Lower lobe of right lung (tissue), 2 donors: ENCODE measurements around the gene C11orf58. TPM values are rescaled to one million over a fixed set of nuclear protein-coding genes. Genes with fewer than 3 reads are reported as not detected.

ENCODE experiments used
- ATAC-seq, 2 donors: fragments of 200-7000 bp; cut with Tn5 transposase; one replicate each; pipeline ENCODE4 v1.9.1; 2020 to 2022; ENCODE audit warnings: mild to moderate bottlenecking in 2 of 2, moderate library complexity in 2 of 2
- DNase-seq: peaks from one replicate; pipeline ENCODE4 v3.0.0-alpha.2; 2020
- H3K27ac ChIP-seq: fragments of 200-600 bp; one replicate; pipeline ENCODE4 v1.8.0; 2022
- H3K27me3 ChIP-seq: fragments of 200-600 bp; one replicate; pipeline ENCODE4 v1.8.0; 2022; ENCODE audit warnings: low read depth
- H3K36me3 ChIP-seq: fragments of 200-600 bp; one replicate; pipeline ENCODE4 v1.8.0; 2022; ENCODE audit warnings: mild to moderate bottlenecking
- H3K4me1 ChIP-seq: fragments of 200-600 bp; one replicate; pipeline ENCODE4 v1.8.0; 2022
- H3K4me3 ChIP-seq: fragments of 200-600 bp; one replicate; pipeline ENCODE4 v1.8.0; 2022; ENCODE audit warnings: mild to moderate bottlenecking
- H3K9me3 ChIP-seq: fragments of 200-600 bp; one replicate; pipeline ENCODE4 v1.8.0; 2022
- intact Hi-C: fragments of 100-400 bp; cut with DNase I; formaldehyde crosslinking; loops from one replicate; pipeline ENCODE4 v1.11.0; 2022
- total RNA-seq: library from RNA; stranded (reverse); fragmentation: NEBNext Ultra II Directional; extraction: Animal tissue kit (Norgen Biotek cat#: 25700); gene quantifications from one replicate; pipeline ENCODE4 v1.2.1, GENCODE V29; 2021
- TF ChIP-seq, protein P1 (sequence below): fragments of 200-600 bp; IDR thresholded peaks from one replicate; pipeline ENCODE4 v1.8.0; 2022; ENCODE audit warnings: antibody characterized with exemption, mild to moderate bottlenecking
- donor health status: DM: no; HTN: yes; CAD: no; lungs with severe emphysema.

C11orf58 gene
- total RNA-seq, 1 donor from 2014 or later = 104 TPM

DNA sequence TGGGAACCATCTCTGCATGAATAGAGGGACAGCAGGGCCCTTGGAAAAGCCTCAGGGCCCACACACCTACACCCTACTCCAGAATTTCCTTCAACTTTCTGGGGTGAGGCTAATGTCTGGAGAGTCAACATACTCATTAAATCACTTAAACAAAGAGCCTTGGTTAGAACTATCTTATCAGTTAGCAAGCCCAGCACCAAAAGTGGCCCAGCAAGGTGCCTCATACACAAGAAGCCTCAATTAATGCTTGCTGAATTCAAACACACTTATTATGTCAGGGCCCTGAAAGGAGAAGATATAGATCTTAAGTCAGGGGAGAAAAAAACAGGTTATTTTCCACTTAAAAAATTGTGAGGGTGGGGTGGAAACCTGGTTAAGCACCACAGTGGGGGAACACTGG, 61.4 kb downstream of the C11orf58 start:
- TF ChIP-seq, protein P1, sequence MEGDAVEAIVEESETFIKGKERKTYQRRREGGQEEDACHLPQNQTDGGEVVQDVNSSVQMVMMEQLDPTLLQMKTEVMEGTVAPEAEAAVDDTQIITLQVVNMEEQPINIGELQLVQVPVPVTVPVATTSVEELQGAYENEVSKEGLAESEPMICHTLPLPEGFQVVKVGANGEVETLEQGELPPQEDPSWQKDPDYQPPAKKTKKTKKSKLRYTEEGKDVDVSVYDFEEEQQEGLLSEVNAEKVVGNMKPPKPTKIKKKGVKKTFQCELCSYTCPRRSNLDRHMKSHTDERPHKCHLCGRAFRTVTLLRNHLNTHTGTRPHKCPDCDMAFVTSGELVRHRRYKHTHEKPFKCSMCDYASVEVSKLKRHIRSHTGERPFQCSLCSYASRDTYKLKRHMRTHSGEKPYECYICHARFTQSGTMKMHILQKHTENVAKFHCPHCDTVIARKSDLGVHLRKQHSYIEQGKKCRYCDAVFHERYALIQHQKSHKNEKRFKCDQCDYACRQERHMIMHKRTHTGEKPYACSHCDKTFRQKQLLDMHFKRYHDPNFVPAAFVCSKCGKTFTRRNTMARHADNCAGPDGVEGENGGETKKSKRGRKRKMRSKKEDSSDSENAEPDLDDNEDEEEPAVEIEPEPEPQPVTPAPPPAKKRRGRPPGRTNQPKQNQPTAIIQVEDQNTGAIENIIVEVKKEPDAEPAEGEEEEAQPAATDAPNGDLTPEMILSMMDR = no peak
- no peaks in the 10 kb centered on the region for H3K9me3 ChIP-seq
- DNase-seq (no peak), ATAC-seq (no peak)
- peaks cover 14% of the 10 kb centered on the region for H3K36me3 ChIP-seq
- no peak overlapping the region for H3K4me3 ChIP-seq
- intact Hi-C loops = no loop called here
- H3K4me1 ChIP-seq = peaks cover 13% of the 10 kb centered on the region
- no peaks in the 10 kb centered on the region for H3K27me3 ChIP-seq
- H3K27ac ChIP-seq = no peak overlapping the region

GRCh38 chr11:16800382-16800781, 61.9 kb downstream of the C11orf58 start:
- no peaks in the 10 kb centered on the region for H3K9me3 ChIP-seq
- DNase-seq = no peak
- intact Hi-C loops = no loop called here
- no peak overlapping the region for H3K27ac ChIP-seq
- H3K27me3 ChIP-seq = no peaks in the 10 kb centered on the region
- H3K36me3 ChIP-seq = peaks cover 14% of the 10 kb centered on the region
- no peak overlapping the region for H3K4me3 ChIP-seq
- ATAC-seq = no peak
- peaks cover 18% of the 10 kb centered on the region for H3K4me1 ChIP-seq
- TF ChIP-seq, protein P1 = no peak

DNA sequence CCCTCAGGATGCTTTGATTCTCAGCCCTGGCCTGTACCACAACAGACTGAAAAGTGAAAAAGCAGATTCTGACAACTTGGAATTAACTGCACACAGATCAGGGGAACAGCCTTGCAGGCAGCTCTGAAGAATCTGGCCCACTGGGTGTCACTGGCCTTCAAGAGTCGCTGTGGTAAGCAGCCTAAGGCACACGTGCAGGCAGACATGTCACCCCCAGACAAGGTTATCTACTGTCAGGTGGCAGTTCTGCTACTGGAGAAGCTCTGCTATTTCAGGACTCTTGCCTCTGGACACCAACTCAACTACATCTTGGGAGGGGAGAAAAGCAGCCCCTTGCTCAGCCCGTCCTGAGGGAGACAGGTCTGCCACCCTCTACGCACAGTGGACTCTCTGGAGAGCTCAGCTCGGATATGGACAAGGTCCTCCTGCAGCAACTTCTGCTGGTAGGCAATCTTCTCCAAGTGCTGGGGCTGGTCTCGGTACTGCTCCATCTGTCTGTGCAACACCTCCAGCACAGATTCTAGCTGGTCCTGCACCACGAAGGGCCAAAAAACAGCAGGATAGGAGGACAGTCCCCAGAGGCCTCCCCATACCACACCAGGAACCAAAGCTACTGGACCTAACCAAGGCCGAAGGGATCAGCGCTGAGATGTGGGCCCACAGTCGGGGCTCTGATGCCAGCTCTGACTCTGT, 63.0 kb downstream of the C11orf58 start:
- H3K36me3 ChIP-seq = peaks cover 14% of the 10 kb centered on the region
- ATAC-seq = peak in 1 of 2 donors; percentile 5
- peaks cover 27% of the 10 kb centered on the region for H3K4me1 ChIP-seq
- H3K27me3 ChIP-seq = no peaks in the 10 kb centered on the region
- H3K9me3 ChIP-seq = no peaks in the 10 kb centered on the region
- TF ChIP-seq, protein P1 = no peak
- H3K27ac ChIP-seq = no peak overlapping the region
- no peak for DNase-seq
- H3K4me3 ChIP-seq = no peak overlapping the region
- intact Hi-C loops = no loop called here

DNA sequence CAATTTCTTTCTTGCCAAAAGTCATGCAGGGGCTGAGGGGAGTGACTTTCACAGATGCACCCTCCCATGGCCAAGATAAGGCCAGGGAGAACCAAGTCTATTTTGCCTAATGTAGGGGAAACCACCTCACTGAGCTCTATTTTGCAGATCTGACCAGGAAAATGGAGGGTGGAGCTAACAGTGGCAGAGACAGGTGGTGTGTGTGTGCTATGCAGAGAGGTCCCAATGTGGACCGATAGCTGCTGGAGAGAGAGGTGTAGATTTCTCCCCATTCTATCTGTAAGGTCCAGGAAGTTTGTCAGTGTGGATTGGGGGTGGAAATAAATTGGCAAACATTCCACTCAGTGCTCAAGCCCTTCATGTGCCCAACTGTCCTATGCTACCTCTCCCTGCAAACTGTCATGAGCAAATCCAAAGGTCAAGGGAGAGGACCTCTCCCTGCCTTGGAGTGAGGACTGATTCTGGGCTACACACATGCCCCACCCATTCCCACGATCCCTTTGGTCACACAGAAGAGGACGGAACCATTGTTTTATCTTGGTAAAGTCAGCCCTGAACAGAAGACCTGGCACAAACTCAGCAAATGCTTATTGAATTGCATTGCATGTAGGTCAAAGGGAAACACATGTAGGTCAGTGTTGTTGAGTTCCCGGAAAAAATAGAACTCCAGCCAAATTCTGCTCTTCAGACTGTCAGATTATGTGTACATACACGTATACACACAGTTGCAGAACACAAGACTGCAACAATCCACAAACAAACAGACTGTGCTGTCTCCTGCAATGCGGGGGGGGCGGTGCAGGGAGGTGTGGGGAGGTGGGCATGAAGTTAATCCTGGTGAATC, 65.9 kb downstream of the C11orf58 start:
- H3K9me3 ChIP-seq = no peaks in the 10 kb centered on the region
- intact Hi-C loops = no loop called here
- no peak for DNase-seq
- H3K4me1 ChIP-seq = peaks cover 46% of the 10 kb centered on the region
- H3K4me3 ChIP-seq = no peak overlapping the region
- TF ChIP-seq, protein P1 = no peak
- H3K27me3 ChIP-seq = no peaks in the 10 kb centered on the region
- peak; percentile 5 to 7 for ATAC-seq
- no peak overlapping the region for H3K27ac ChIP-seq
- peaks cover 14% of the 10 kb centered on the region for H3K36me3 ChIP-seq

DNA sequence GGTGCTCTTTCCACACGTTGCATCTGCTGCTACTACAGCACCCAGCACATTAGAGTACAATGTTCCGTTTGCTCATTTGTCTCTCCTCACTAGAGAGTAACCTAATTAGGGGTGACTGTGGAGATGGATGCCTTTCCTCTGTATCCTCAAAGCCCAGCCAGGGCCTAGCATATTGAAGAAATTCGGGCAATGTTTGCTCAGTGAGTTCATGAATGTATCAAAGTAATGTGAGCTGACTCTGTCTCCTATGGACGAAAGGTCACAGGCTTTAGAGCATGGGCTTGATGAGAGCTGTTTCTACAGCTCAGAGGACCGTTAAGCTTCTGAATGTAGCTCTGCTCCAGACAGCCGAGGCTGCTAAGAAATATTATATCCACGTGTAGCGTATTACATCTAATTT, 67.5 kb downstream of the C11orf58 start:
- H3K4me3 ChIP-seq = no peak overlapping the region
- TF ChIP-seq, protein P1 = no peak
- H3K27me3 ChIP-seq = no peaks in the 10 kb centered on the region
- no peak overlapping the region for H3K27ac ChIP-seq
- H3K9me3 ChIP-seq = no peaks in the 10 kb centered on the region
- peaks cover 12% of the 10 kb centered on the region for H3K36me3 ChIP-seq
- intact Hi-C loops = no loop called here
- peaks cover 56% of the 10 kb centered on the region for H3K4me1 ChIP-seq
- DNase-seq (no peak), ATAC-seq (no peak)
